Measurements from ENCODE around the gene HOXB4. TPM values are rescaled to one million over a fixed set of nuclear protein-coding genes. Genes with fewer than 3 reads are reported as not detected.

HOXB4 gene
- total RNA-seq, 1 experiment from 2014 or later = 27.9 TPM

DNA sequence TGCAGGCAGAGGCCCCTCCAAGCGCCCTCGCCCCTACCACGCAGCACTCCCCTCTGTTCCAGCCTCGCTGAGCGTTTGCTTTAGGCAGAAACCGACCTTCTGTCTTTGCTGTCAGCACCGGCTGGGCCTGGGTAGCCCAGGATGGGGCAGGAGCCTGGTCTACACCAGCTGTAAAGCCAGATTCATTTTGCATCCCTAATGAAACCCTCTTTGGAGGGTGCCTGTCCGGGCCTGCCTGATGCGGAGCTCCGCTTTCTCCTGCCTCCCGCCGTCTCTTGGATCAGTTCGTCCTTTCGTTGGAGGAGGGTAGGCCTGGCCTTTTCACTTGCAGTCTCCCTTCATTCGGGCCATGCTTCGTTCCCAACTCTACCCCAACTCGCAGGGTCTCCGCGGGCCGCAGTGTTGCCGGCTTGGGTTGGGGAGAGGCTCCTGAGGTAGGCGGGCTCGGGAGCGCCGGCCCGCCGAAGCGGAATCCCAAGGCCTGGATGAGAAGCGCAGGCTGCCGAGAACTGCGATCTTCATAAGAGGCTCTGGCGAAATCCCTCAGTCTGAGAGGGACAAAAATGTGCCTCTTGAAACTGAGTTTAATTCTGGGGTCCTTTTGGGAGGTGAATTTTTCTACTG lies 41.8 kb upstream of the HOXB4 start:
- no peaks in the 10 kb centered on the region for H3K27me3 ChIP-seq (ENCODE audit: control insufficient read depth, insufficient read depth, low read length)

DNA sequence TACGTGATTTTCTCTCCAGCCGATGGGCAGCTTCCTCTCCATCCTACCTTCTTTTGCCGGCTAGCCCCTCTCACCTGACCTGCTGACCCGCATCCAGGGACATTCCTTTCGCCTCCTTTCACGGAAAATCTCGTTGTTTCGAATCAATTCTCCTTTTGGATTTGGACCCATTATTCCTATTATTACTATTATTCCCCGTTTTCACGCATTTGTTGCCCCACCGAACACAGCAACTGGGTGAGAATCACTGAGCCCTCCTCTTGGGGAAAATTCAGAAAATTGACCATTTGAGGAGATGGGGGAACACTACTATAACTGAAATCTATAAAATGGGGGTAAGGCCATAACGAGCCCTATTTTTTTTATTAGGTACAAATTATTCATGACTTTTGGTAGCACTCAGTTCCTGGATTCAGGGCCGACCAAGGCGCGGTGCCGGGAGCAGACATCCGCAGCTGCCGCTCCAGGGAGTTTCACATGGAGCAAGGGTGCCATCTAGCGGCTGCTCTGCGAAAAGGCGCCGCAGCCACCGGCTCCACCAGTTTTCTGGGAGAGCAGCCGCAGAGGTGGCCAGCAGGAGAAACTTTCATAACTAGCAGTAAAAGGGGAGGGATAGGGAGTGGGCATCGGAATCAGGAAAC lies 40.2 kb upstream of the HOXB4 start:
- no peaks in the 10 kb centered on the region for H3K9me3 ChIP-seq (ENCODE audit: control insufficient read depth, insufficient read depth, low read depth, low read length)
- peak overlapping the region; percentile 99 for H3K27ac ChIP-seq (ENCODE audit: low read length)
- H3K36me3 ChIP-seq (ENCODE audit: control insufficient read depth, insufficient read depth, low read length) = no peaks in the 10 kb centered on the region
- intact Hi-C loops (cut with micrococcal nuclease; ENCODE audit: unreplicated experiment) = loop anchor here (2.0 to 10.0 kb wide), 3 partner anchors 64 to 594 kb away; no protein-coding TSS in a partner anchor
- BruUV-seq (replicated peaks) = no TSS peak
- ATAC-seq (peak; percentile 60), DNase-seq (ENCODE audit: low read depth, low spot score) (no peak)
- H3K4me1 ChIP-seq (ENCODE audit: control insufficient read depth, insufficient read depth, low read length) = peaks cover 63% of the 10 kb centered on the region
- H3K4me3 ChIP-seq (ENCODE audit: low read depth in 2 of 2, low read length in 2 of 2) = peak overlapping the region; percentile 68 to 71
- ChIA-PET CTCF (interaction anchor here (0.6 to 1.8 kb wide), 10 partner anchors 14 to 593 kb away, joined by 3 to 10 read pairs (median 5); partner anchors contain the start of gene HOXB6), POLR2A (interaction anchor here (0.8 kb wide), 1 partner anchor 60 kb away, joined by 4 read pairs; no protein-coding TSS in a partner anchor)
- in situ Hi-C loops (cut with HindIII; ENCODE audit: low pct_unique_long_range_greater_than_20kb, low sequenced_read_pairs) = loop anchor here (5.0 kb wide), 1 partner anchor 61 kb away; no protein-coding TSS in a partner anchor
- H3K27me3 ChIP-seq (ENCODE audit: control insufficient read depth, insufficient read depth, low read length) = no peaks in the 10 kb centered on the region
- TF ChIP-seq TCF7L2 (IDR thresholded peaks at IDR 0.05; ENCODE audit: low read depth, low read length) = no peak
- TF ChIP-seq POLR2AphosphoS5 (IDR thresholded peaks at IDR 0.05; ENCODE audit: low read depth, low read length) = peak; percentile 53; the same call in 1 of the 2 replicates
- TF ChIP-seq REST (IDR thresholded peaks at IDR 0.05; ENCODE audit: insufficient read depth in 1 of 2, low read depth in 2 of 2, low read length in 1 of 2) = peak in 1 of 2 experiments; percentile 70; a peak in 1 of 4 replicates
- TF ChIP-seq SIN3A (IDR thresholded peaks at IDR 0.05; ENCODE audit: borderline replicate concordance, insufficient read depth, low read depth, low read length) = peak; percentile 3; the same call in 1 of the 2 replicates

More for the DNA sequence above, 41.8 kb upstream of the HOXB4 start:
- H3K4me1 ChIP-seq (ENCODE audit: control insufficient read depth, insufficient read depth, low read length) = peaks cover 73% of the 10 kb centered on the region
- H3K36me3 ChIP-seq (ENCODE audit: control insufficient read depth, insufficient read depth, low read length) = no peaks in the 10 kb centered on the region
- in situ Hi-C loops (cut with HindIII; ENCODE audit: low pct_unique_long_range_greater_than_20kb, low sequenced_read_pairs) = loop anchor here (5.0 kb wide), 1 partner anchor 63 kb away; no protein-coding TSS in a partner anchor
- TF ChIP-seq, protein P1, sequence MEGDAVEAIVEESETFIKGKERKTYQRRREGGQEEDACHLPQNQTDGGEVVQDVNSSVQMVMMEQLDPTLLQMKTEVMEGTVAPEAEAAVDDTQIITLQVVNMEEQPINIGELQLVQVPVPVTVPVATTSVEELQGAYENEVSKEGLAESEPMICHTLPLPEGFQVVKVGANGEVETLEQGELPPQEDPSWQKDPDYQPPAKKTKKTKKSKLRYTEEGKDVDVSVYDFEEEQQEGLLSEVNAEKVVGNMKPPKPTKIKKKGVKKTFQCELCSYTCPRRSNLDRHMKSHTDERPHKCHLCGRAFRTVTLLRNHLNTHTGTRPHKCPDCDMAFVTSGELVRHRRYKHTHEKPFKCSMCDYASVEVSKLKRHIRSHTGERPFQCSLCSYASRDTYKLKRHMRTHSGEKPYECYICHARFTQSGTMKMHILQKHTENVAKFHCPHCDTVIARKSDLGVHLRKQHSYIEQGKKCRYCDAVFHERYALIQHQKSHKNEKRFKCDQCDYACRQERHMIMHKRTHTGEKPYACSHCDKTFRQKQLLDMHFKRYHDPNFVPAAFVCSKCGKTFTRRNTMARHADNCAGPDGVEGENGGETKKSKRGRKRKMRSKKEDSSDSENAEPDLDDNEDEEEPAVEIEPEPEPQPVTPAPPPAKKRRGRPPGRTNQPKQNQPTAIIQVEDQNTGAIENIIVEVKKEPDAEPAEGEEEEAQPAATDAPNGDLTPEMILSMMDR (IDR thresholded peaks at IDR 0.05) = no peak
- peak; percentile 82; the same call in 1 of the 2 replicates for TF ChIP-seq TCF7L2 (IDR thresholded peaks at IDR 0.05; ENCODE audit: low read depth, low read length)
- TF ChIP-seq POLR2AphosphoS5 (IDR thresholded peaks at IDR 0.05; ENCODE audit: low read depth, low read length) = no peak
- no peak for TF ChIP-seq REST (IDR thresholded peaks at IDR 0.05; ENCODE audit: insufficient read depth in 1 of 2, low read depth in 2 of 2, low read length in 1 of 2)
- TF ChIP-seq SIN3A (IDR thresholded peaks at IDR 0.05; ENCODE audit: borderline replicate concordance, insufficient read depth, low read depth, low read length) = no peak
- no peaks in the 10 kb centered on the region for H3K9me3 ChIP-seq (ENCODE audit: control insufficient read depth, insufficient read depth, low read depth, low read length)
- ATAC-seq (peak; percentile 8; the same call in 1 of the 2 replicates), DNase-seq (ENCODE audit: low read depth, low spot score) (no peak)
- intact Hi-C loops (cut with micrococcal nuclease; ENCODE audit: unreplicated experiment) = loop anchor here (2.0 to 10.0 kb wide), 3 partner anchors 65 to 595 kb away; no protein-coding TSS in a partner anchor
- H3K27ac ChIP-seq (ENCODE audit: low read length) = peak overlapping the region; percentile 99
- POLR2A ChIA-PET = interaction anchor here (0.7 kb wide), 1 partner anchor 393 kb away, joined by 4 read pairs; no protein-coding TSS in a partner anchor
- peak overlapping the region; percentile 68 to 71 for H3K4me3 ChIP-seq (ENCODE audit: low read depth in 2 of 2, low read length in 2 of 2)
- CTCF ChIA-PET = interaction anchor here (0.6 kb wide), 1 partner anchor 264 kb away, joined by 3 read pairs; no protein-coding TSS in a partner anchor
- BruUV-seq (replicated peaks) = no TSS peak

Data from Panc1 (cell line).